ENCODE results near the gene OTP.
"Not testable (repeated sequence)": the region's sequence is repeated elsewhere in the genome, so short reads cannot be mapped to it uniquely, and the experiment has no call there.

OTP gene

DNA sequence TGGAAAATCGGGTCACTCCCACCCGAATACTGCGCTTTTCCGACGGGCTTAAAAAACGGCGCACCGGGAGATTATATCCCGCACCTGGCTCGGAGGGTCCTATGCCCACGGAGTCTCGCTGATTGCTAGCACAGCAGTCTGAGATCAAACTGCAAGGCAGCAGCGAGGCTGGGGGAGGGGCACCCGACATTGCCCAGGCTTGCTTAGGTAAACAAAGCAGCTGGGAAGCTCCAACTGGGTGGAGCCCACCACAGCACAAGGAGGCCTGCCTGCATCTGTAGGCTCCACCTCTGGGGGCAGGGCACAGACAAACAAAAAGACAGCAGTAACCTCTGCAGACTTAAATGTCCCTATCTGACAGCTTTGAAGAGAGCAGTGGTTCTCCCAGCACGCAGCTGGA is 29.6 kb downstream of the OTP start:
- DNase-seq (ENCODE audit: low read depth) = not testable (repeated sequence)

DNA sequence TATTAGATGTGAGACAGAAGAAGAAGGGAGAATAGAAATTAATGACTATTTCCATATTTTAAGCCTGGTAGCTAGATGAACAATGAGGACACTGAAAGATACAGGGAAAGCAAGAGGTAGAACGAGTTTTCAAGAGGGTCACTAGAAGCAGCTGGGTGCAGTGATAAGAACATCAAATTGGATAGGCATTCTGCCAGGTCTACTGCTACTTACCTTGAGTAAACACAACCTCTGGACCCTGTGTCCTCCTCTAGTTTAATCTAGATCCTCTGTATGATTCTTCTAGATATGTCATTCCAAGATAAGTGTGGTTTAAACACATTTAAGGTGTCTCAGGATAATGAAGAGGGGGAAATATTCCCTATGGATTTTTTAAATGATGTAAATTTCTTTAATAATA is 31.2 kb downstream of the OTP start:
- DNase-seq (ENCODE audit: low read depth) = no peak

GRCh38 chr5:77606279-77606678 is 32.2 kb downstream of the OTP start:
- no peak for DNase-seq (ENCODE audit: low read depth)

DNA sequence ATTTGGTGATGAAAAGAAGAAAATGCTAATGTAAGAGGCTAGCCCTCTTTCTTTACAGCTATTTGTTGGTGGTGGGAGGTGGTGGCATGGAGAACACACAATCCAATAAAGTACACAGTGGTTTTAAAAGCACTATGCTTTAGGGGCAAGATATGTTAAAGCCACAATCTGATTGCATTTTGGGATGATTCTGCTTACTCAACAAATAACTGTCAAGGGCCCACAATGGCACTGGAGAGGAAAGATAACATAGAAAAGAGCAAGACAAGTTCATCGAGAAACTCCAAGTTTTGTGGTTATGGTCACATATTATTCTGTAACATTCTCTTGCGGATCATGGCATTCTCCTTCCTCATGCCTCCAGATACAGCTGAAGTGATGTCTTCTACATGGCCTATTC is 38.8 kb downstream of the OTP start:
- DNase-seq (ENCODE audit: low read depth) = no peak

GRCh38 chr5:77590347-77590746 is 48.2 kb downstream of the OTP start:
- no peak for DNase-seq (ENCODE audit: low read depth)

DNA sequence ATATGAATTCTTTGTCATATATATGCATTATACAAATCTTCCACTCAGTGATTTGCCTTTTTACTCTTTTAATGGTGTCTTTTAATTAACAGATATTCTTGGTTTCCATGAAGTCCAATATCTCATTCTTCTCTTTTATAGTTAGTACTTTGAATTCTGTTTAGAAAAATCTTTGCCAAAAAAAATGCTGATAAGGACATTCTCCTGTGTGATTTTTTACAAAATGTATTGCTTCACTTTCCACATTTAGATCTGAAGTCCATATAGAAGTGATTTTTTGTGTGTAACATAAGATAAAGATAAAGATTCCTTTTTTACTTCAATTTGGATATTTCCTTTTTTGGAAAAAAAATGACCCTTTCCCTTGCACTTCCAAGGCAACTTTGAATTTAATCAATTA is 50.3 kb downstream of the OTP start:
- no peak for DNase-seq (ENCODE audit: low read depth)

DNA sequence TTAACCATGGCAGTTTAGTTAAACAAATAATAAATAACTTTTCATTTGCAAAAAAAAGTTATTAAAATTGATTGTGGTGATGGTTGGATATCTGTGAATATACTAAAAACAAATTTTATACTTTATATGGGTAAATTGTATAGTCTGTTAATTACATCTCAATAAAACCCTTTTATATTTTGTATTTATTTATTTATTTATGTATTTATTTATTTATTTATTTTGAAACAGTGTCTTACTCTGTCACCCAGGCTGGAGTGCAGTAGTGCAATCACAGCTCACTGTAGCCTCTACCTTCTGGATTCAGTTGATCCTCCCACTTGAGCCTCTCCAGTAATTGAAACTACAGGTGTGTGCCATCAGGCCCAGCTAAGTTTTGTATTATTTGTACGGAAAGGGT is 52.4 kb downstream of the OTP start:
- DNase-seq (ENCODE audit: low read depth) = no peak

- not testable (repeated sequence) for DNase-seq (ENCODE audit: low read depth)
Observed at GRCh38 chr5:77582143-77582542, 56.4 kb downstream of the OTP start.

All from T-helper 22 cell (primary cell).